Mucosa of descending colon (tissue), 3 donors: ENCODE measurements around the gene NGB. TPM values are rescaled to one million over a fixed set of nuclear protein-coding genes. Genes with fewer than 3 reads are reported as not detected.

Source experiments
- ATAC-seq: fragments of 200-7000 bp; cut with Tn5 transposase; one replicate; pipeline ENCODE4 v1.9.1; 2020; ENCODE audit warnings: mild to moderate bottlenecking, moderate library complexity
- DNase-seq, 3 donors: peaks; one replicate each; pipeline ENCODE4 v3.0.0-alpha.2; 2020
- H3K36me3 ChIP-seq: fragments of 200-600 bp; one replicate; pipeline ENCODE4 v1.8.0; 2021; ENCODE audit warnings: low read depth, mild to moderate bottlenecking
- H3K4me1 ChIP-seq: fragments of 200-600 bp; one replicate; pipeline ENCODE4 v1.8.0; 2021; ENCODE audit warnings: low read depth, mild to moderate bottlenecking
- H3K4me3 ChIP-seq: fragments of 200-600 bp; one replicate; pipeline ENCODE4 v1.8.0; 2021; ENCODE audit warnings: mild to moderate bottlenecking
- H3K9me3 ChIP-seq: fragments of 200-600 bp; one replicate; pipeline ENCODE4 v1.8.0; 2021; ENCODE audit warnings: mild to moderate bottlenecking
- intact Hi-C, 2 donors: fragments of 100-400 bp; cut with DNase I in 1 of 2; cut with micrococcal nuclease in 1 of 2; formaldehyde crosslinking; loops; one replicate each; pipeline versions ENCODE4 v1.11.0 to v1.11.1; 2022; cut with DNase I, micrococcal nuclease
- total RNA-seq, 3 donors: library from RNA; stranded (reverse); fragmentation: NEBNext Ultra II Directional in 2 of 3; extraction: Animal tissue kit (Norgen Biotek cat#: 25700) in 2 of 3; gene quantifications; one replicate each; pipeline versions ENCODE4 v1.2.1 to v1.2.4, GENCODE V29; 2021 to 2023
- TF ChIP-seq, protein P1 (sequence below): fragments of 200-600 bp; IDR thresholded peaks from one replicate; pipeline ENCODE4 v1.8.0; 2022; ENCODE audit warnings: antibody characterized with exemption, mild to moderate bottlenecking
- donor health status: DM: no; HTN: no; CAD: no; lungs with moderate emphysema.
- donor health status: DM: no; HTN: no; CAD: no.
- donor health status: DM: no; HTN: yes; CAD: no.

Gene NGB
- total RNA-seq, 3 donors from 2014 or later = 0.14 to 5.3 TPM; not detected in 1

GRCh38 chr14:77316872-77317301 lies 45.9 kb upstream of the NGB start:
- H3K4me1 ChIP-seq = peaks cover 31% of the 10 kb centered on the region
- TF ChIP-seq, protein P1, sequence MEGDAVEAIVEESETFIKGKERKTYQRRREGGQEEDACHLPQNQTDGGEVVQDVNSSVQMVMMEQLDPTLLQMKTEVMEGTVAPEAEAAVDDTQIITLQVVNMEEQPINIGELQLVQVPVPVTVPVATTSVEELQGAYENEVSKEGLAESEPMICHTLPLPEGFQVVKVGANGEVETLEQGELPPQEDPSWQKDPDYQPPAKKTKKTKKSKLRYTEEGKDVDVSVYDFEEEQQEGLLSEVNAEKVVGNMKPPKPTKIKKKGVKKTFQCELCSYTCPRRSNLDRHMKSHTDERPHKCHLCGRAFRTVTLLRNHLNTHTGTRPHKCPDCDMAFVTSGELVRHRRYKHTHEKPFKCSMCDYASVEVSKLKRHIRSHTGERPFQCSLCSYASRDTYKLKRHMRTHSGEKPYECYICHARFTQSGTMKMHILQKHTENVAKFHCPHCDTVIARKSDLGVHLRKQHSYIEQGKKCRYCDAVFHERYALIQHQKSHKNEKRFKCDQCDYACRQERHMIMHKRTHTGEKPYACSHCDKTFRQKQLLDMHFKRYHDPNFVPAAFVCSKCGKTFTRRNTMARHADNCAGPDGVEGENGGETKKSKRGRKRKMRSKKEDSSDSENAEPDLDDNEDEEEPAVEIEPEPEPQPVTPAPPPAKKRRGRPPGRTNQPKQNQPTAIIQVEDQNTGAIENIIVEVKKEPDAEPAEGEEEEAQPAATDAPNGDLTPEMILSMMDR = no peak
- H3K9me3 ChIP-seq = no peaks in the 10 kb centered on the region
- no peak for ATAC-seq
- no peak overlapping the region for H3K4me3 ChIP-seq
- intact Hi-C loops = loop anchor here (10.0 kb wide), 1 partner anchor 162 kb away; no protein-coding TSS in a partner anchor
- H3K36me3 ChIP-seq = no peaks in the 10 kb centered on the region
- peak in 1 of 3 donors; percentile 41 for DNase-seq

DNA sequence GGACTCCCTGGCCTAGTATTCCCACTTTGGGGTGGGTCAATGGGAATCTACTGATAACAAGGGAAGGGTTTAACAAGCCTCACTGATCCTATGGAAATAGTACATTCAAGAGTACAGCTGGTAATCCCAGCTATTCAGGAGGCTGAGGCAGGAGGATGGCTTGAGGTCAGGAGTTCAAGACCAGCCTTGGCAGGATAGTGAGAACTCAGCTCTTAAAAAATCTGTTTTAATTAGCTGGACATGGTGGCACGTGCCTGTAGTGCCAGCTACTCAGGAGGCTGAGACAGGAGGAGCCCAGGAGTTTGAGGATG lies 45.1 kb upstream of the NGB start:
- H3K9me3 ChIP-seq = no peaks in the 10 kb centered on the region
- no peak for DNase-seq
- no peaks in the 10 kb centered on the region for H3K36me3 ChIP-seq
- TF ChIP-seq, protein P1 = no peak
- intact Hi-C loops = loop anchor here (10.0 kb wide), 1 partner anchor 161 kb away; no protein-coding TSS in a partner anchor
- no peak for ATAC-seq
- H3K4me3 ChIP-seq = no peak overlapping the region
- peaks cover 31% of the 10 kb centered on the region for H3K4me1 ChIP-seq

DNA sequence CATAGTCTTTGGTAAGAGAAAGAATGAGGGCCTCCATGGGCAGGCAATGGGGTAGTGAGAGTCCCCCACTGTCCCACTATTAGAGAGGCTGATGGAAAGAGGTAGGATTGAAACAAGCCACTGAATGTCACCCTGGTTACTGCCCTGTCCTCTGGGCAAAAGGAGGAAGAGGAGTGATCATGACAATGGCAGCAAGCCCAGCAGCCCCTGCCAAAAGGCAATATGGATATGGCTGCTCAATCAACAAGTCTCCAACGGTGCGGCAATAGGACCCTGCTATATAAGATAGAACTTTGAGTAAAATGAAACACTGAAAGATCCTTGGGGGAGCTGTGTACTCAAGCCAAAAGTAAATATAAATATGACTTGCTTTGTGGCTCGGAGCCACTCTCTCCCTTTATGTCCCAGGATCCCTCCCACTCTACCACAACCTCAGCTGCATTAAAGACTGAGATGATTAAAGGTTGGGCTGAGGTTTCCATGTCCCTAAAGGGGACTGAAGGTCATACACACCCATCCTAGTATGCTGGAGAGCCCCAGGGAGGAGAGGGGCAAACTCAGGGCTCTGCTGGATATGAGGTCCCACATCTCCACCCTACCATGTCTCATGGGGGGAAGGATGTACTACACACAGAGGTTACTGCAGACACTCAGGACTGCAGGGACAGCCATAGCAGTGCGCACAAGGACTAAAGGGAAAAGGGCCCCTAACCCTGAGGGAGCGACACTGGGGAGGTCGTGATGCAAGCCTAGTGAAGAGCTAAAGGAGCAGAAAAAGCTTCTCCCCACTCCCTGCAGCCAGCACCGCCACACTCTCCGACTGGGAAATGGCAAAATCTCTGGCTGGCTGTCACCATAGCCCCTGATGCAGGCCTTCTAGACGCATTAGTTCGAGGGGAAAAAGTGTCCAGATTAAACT lies 43.8 kb upstream of the NGB start:
- no peaks in the 10 kb centered on the region for H3K9me3 ChIP-seq
- no peak for DNase-seq
- no peak overlapping the region for H3K4me3 ChIP-seq
- no peaks in the 10 kb centered on the region for H3K36me3 ChIP-seq
- TF ChIP-seq, protein P1 = no peak
- intact Hi-C loops = loop anchor here (10.0 kb wide), 1 partner anchor 160 kb away; no protein-coding TSS in a partner anchor
- H3K4me1 ChIP-seq = peaks cover 27% of the 10 kb centered on the region
- no peak for ATAC-seq

DNA sequence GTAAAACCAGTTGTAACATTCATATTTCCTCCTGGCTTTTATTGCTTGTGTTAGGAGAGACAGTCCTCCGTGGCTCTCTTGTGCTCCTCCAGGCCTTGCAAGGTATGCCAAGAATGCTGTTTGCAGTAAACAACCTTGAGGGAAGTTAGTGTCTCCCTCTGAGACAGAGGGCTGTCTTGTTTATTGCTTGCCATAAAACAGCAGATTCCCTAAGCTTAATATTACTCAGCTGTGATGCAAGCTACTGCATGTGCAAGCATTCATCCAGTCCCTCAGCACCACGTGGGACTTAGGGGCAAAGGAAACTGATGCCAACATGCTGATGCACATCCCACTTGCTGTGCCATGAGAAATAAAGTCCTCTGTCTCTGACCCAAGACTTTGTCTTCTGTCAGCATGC lies 43.0 kb upstream of the NGB start:
- Histone ChIP-seq H3K9me3 (no peaks in the 10 kb centered on the region), H3K4me3 (no peak overlapping the region), H3K36me3 (no peaks in the 10 kb centered on the region), H3K4me1 (peaks cover 21% of the 10 kb centered on the region)
- intact Hi-C loops = loop anchor here (10.0 kb wide), 1 partner anchor 159 kb away; no protein-coding TSS in a partner anchor
- TF ChIP-seq, protein P1 = no peak
- ATAC-seq = peak; percentile 81
- DNase-seq = no peak

DNA sequence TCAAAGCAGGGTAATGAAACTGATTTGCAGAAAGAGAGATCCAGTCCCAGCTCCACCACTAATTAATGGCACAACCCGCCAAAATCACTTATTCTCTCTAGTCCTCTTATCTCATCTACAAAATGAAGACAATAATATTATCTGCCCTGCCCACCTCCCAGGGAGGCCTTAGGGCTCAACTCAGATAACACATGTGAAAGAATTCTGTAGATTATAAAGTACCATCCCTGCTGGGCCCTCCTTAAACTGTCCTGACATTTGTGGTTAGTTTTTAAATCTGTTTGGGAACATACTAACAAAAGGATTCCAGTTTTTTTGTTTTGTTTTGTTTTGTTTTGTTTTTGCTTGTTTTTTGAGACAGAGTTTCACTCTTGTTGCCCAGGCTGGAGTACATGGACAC lies 42.4 kb upstream of the NGB start:
- no peak for DNase-seq
- intact Hi-C loops = loop anchor here (10.0 kb wide), 1 partner anchor 159 kb away; no protein-coding TSS in a partner anchor

More for the DNA sequence above, 42.4 kb upstream of the NGB start:
- Histone ChIP-seq H3K4me1 (peaks cover 21% of the 10 kb centered on the region), H3K9me3 (no peaks in the 10 kb centered on the region), H3K4me3 (no peak overlapping the region), H3K36me3 (no peaks in the 10 kb centered on the region)
- no peak for ATAC-seq
- TF ChIP-seq, protein P1 = no peak
